IMR-90 (cell line): Measurements from ENCODE around the gene TMEM74B. TPM values are rescaled to one million over a fixed set of nuclear protein-coding genes. Genes with fewer than 3 reads are reported as not detected.

ENCODE experiments used
- ATAC-seq: fragments of 200-7000 bp; cut with Tn5 transposase; 2 replicates; pipeline ENCODE4 v1.9.1; 2020; ENCODE audit warnings: low read depth, mild to moderate bottlenecking, moderate library complexity
- BruUV-seq: library from RNA; stranded (reverse); fragments of 400-500 nt; replicated peaks from 2 replicates; lab custom pipeline; 2021; lab: Mats Ljungman, UMichigan
- CTCF ChIA-PET: fragments of 300-600 bp; formaldehyde crosslinking; extraction: SDS; loops from one replicate; lab custom pipeline; 2021; ENCODE audit warnings: antibody characterized with exemption; lab: Yijun Ruan, JAX
- POLR2A ChIA-PET: fragments of 300-600 bp; sonication (Branson Sonifier 250); formaldehyde crosslinking; loops from one replicate; lab custom pipeline; 2022; ENCODE audit warnings: antibody characterized with exemption; ENCODE audit not compliant: unreplicated experiment; lab: Charles Lee
- DNase-seq: peaks from one replicate; pipeline ENCODE4 v3.0.0; 2013
- H2AFZ ChIP-seq: replicated peaks from 2 replicates; pipeline ENCODE3; 2013; ENCODE audit warnings: low read length, mild to moderate bottlenecking; ENCODE audit not compliant: poor library complexity
- H2AK5ac ChIP-seq: 2 replicates; pipeline ENCODE4 v1.6.1; 2013; ENCODE audit warnings: low read depth, low read length, inconsistent platforms
- H2AK9ac ChIP-seq: replicated peaks from 2 replicates; pipeline ENCODE3; 2013; ENCODE audit warnings: mild to moderate bottlenecking, low read depth, low read length, moderate library complexity; ENCODE audit not compliant: poor library complexity
- H2BK120ac ChIP-seq: 2 replicates; pipeline ENCODE4 v1.6.1; 2013; ENCODE audit warnings: low read depth, low read length, inconsistent platforms
- H2BK15ac ChIP-seq: 3 replicates; pipeline ENCODE4 v1.6.1; 2013; ENCODE audit warnings: low read depth, low read length, inconsistent platforms
- H2BK20ac ChIP-seq: 2 replicates; pipeline ENCODE4 v1.6.1; 2013; ENCODE audit warnings: low read depth, mild to moderate bottlenecking, inconsistent platforms, low read length, moderate library complexity
- H2BK5ac ChIP-seq: 2 replicates; pipeline ENCODE4 v1.6.1; 2013; ENCODE audit warnings: mild to moderate bottlenecking, low read depth, low read length, inconsistent platforms; ENCODE audit not compliant: poor library complexity, severe bottlenecking
- H3K14ac ChIP-seq: replicated peaks from 2 replicates; pipeline ENCODE4 v1.6.1; 2013; ENCODE audit warnings: low read depth, low read length, inconsistent platforms
- H3K18ac ChIP-seq: 2 replicates; pipeline ENCODE4 v1.6.1; 2013; ENCODE audit warnings: low read depth, low read length, control low read depth
- H3K23ac ChIP-seq: 2 replicates; pipeline ENCODE4 v1.6.1; 2013; ENCODE audit warnings: low read depth, low read length, inconsistent platforms
- H3K27ac ChIP-seq: 2 replicates; pipeline ENCODE4 v1.5.1; 2013; ENCODE audit warnings: mild to moderate bottlenecking, control low read depth, low read length; ENCODE audit not compliant: insufficient read depth
- H3K27me3 ChIP-seq: 2 replicates; pipeline ENCODE4 v1.6.1; 2013; ENCODE audit warnings: low read length; ENCODE audit not compliant: control insufficient read depth, insufficient read depth
- H3K36me3 ChIP-seq: 2 replicates; pipeline ENCODE4 v1.6.1; 2013; ENCODE audit warnings: low read length, mixed read lengths; ENCODE audit not compliant: control insufficient read depth, insufficient read depth
- H3K4ac ChIP-seq: 2 replicates; pipeline ENCODE4 v1.6.1; 2013; ENCODE audit warnings: low read depth, low read length, inconsistent platforms
- H3K4me1 ChIP-seq: 2 replicates; pipeline ENCODE4 v1.6.1; 2013; ENCODE audit warnings: low read length, mixed read lengths; ENCODE audit not compliant: control insufficient read depth, insufficient read depth
- H3K4me2 ChIP-seq: 2 replicates; pipeline ENCODE4 v1.6.1; 2013; ENCODE audit warnings: low read depth, mild to moderate bottlenecking, control low read depth, low read length, moderate library complexity
- H3K4me3 ChIP-seq: 2 replicates; pipeline ENCODE4 v1.5.1; 2013; ENCODE audit warnings: low read depth, mild to moderate bottlenecking, control low read depth, low read length, moderate library complexity; ENCODE audit not compliant: insufficient read depth
- H3K56ac ChIP-seq: 2 replicates; pipeline ENCODE4 v1.6.1; 2013; ENCODE audit warnings: low read length, inconsistent platforms; ENCODE audit not compliant: insufficient read depth; ENCODE audit errors: extremely low read depth
- H3K79me1 ChIP-seq, 2 experiments: 2 replicates each; pipeline ENCODE4 v1.6.1; 2013; ENCODE audit warnings: low read length in 2 of 2, inconsistent platforms in 1 of 2, low read depth in 1 of 2
- H3K9ac ChIP-seq: 2 replicates; pipeline ENCODE4 v1.6.1; 2013; ENCODE audit warnings: low read depth, low read length, control low read depth
- H3K9me1 ChIP-seq: 2 replicates; pipeline ENCODE4 v1.6.1; 2013; ENCODE audit warnings: low read length, inconsistent platforms; ENCODE audit not compliant: insufficient read depth
- H3K9me3 ChIP-seq: 2 replicates; pipeline ENCODE4 v1.6.1; 2013; ENCODE audit warnings: low read length; ENCODE audit not compliant: control insufficient read depth, insufficient read depth
- H4K20me1 ChIP-seq: 2 replicates; pipeline ENCODE4 v1.6.1; 2013; ENCODE audit warnings: low read length, inconsistent platforms; ENCODE audit not compliant: insufficient read depth
- H4K5ac ChIP-seq: 2 replicates; pipeline ENCODE4 v1.6.1; 2013; ENCODE audit warnings: mild to moderate bottlenecking, low read depth, low read length, control low read depth
- H4K8ac ChIP-seq, 2 experiments: 2 replicates each; pipeline ENCODE4 v1.6.1; 2013; ENCODE audit warnings: low read depth in 2 of 2, low read length in 2 of 2, control low read depth in 1 of 2, inconsistent platforms in 1 of 2
- H4K91ac ChIP-seq: 2 replicates; pipeline ENCODE4 v1.6.1; 2013; ENCODE audit warnings: low read depth, low read length, inconsistent platforms; ENCODE audit not compliant: insufficient read depth
- CEBPB ChIP-seq: IDR thresholded peaks from 2 replicates; pipeline ENCODE4 v1.6.1; 2012; ENCODE audit warnings: low read depth, low read length, improper control_type of control experiment
- CHD1 ChIP-seq: IDR thresholded peaks from 2 replicates; pipeline ENCODE4 v1.6.1; 2012; ENCODE audit warnings: low read depth, low read length, improper control_type of control experiment
- RAD21 ChIP-seq: IDR thresholded peaks from 2 replicates; pipeline ENCODE4 v1.6.1; 2012; ENCODE audit warnings: low read length, improper control_type of control experiment
- SMC3 ChIP-seq: fragments of 150-350 bp; IDR thresholded peaks from 2 replicates; pipeline ENCODE4 v1.6.1; 2016; ENCODE audit warnings: low read depth, mild to moderate bottlenecking, antibody characterized with exemption, low read length, moderate library complexity
- WGBS, 2 experiments: methylation state at CpG; one replicate each; pipeline versions ENCODE4 v1.1.5 to v1.1.7; 2013; ENCODE audit warnings: missing lambda C conversion rate in 2 of 2; ENCODE audit not compliant: insufficient read length in 1 of 2; ENCODE audit errors: extremely low coverage in 2 of 2; 5-methylcytosine and 5-hydroxymethylcytosine counted together
- dilution Hi-C: fragments of 300-500 bp; cut with HindIII; formaldehyde crosslinking; loops from one replicate; pipeline ENCODE4 v1.14.3; 2018; ENCODE audit warnings: low sequenced_read_pairs; ENCODE audit not compliant: unreplicated experiment
- in situ Hi-C: fragments of 300-500 bp; cut with MboI; formaldehyde crosslinking; loops from 3 replicates; pipeline ENCODE4 v1.14.3; 2019; ENCODE audit warnings: low sequenced_read_pairs, inconsistent platforms, mixed read lengths
- intact Hi-C: fragments of 100-400 bp; cut with micrococcal nuclease; formaldehyde crosslinking; loops from 2 replicates; pipeline ENCODE4 v1.10.0; 2022
- polyA plus RNA-seq, 3 experiments: library from polyadenylated mRNA; depleted of rRNA; stranded (reverse); fragments of >200 nt; gene quantifications; 2 replicates each; pipeline ENCODE4 v1.2.3, GENCODE V29; 2012; ENCODE audit warnings: low replicate concordance in 1 of 3
- total RNA-seq: library from RNA; depleted of rRNA; stranded (reverse); fragments of >200 nt; gene quantifications from 2 replicates; pipeline ENCODE4 v1.2.3, GENCODE V29; 2012

TMEM74B gene
- total and polyA plus RNA-seq, 2 of the 4 experiments (the other 2 are of a cell fraction), result 0.03 TPM; not detected in 1

- no peak overlapping the region for H4K5ac ChIP-seq
- peaks cover 54% of the 10 kb centered on the region for H3K36me3 ChIP-seq
- BruUV-seq, result no TSS peak
- H3K9ac ChIP-seq, result no peak overlapping the region
- CTCF ChIA-PET, result no interaction called here
- no peaks in the 10 kb centered on the region for H3K9me3 ChIP-seq
- WGBS, 2 experiments, result 100% methylated on average over 2 of the region's 6 CpGs; no CpG with 5 or more reads in 1 of the 2 experiments
- H2AK9ac ChIP-seq, result no peak overlapping the region
- H3K23ac ChIP-seq, result no peak overlapping the region
- no peak for DNase-seq
- in situ Hi-C loops, result no loop called here
- H3K4me2 ChIP-seq, result no peak overlapping the region
- intact Hi-C loops, result no loop called here
- H2BK5ac ChIP-seq, result no peak overlapping the region
- H3K79me1 ChIP-seq, result peaks cover 3 to 16% of the 10 kb centered on the region in 2 experiments; a peak in 3 of 4 replicates
- no peak overlapping the region for H3K56ac ChIP-seq
- dilution Hi-C loops, result no loop called here
- no peak overlapping the region for H2BK20ac ChIP-seq
- no peak overlapping the region for H3K18ac ChIP-seq
- H3K4me3 ChIP-seq, result no peak overlapping the region
- no peak overlapping the region for H4K91ac ChIP-seq
- POLR2A ChIA-PET, result no interaction called here
- H3K27ac ChIP-seq, result no peak overlapping the region
- no peak overlapping the region for H3K4ac ChIP-seq
- H2BK15ac ChIP-seq, result no peak overlapping the region
- no peak overlapping the region for H2BK120ac ChIP-seq
- no peak overlapping the region for H2AK5ac ChIP-seq
- H3K9me1 ChIP-seq, result peaks cover 16% of the 10 kb centered on the region
- no peak for TF ChIP-seq RAD21
- TF ChIP-seq CEBPB, result no peak
- TF ChIP-seq SMC3, result no peak
- TF ChIP-seq CHD1, result no peak
- H3K27me3 ChIP-seq, result no peaks in the 10 kb centered on the region
- no peaks in the 10 kb centered on the region for H3K4me1 ChIP-seq
- H4K8ac ChIP-seq, result no peak overlapping the region
- H4K20me1 ChIP-seq, result peaks cover 8% of the 10 kb centered on the region; the same call in 1 of the 2 replicates
- ATAC-seq, result no peak
- no peak overlapping the region for H2AFZ ChIP-seq
- H3K14ac ChIP-seq, result no peak overlapping the region
Observed at GRCh38 chr20:1163105-1163504, 21.7 kb downstream of the TMEM74B start.
